Kidney (tissue), 14 donors: ENCODE data around the gene ASB10. TPM values are rescaled to one million over a fixed set of nuclear protein-coding genes. Genes with fewer than 3 reads are reported as not detected.

Experiments
- DNase-seq, 5 donors: peaks; one replicate each; pipeline ENCODE4 v3.0.0-alpha.2; 2013 to 2020
- FAIRE-seq: peaks from 2 replicates; lab custom pipeline; 2012; peaks lifted over from hg19 to GRCh38; lab: Jason Lieb, UNC
- H3K27ac ChIP-seq, 2 donors: one replicate each; pipeline ENCODE4 v1.7.0; 2013; ENCODE audit warnings: low read depth in 2 of 2, low read length in 2 of 2, inconsistent platforms in 1 of 2
- H3K27me3 ChIP-seq: one replicate; pipeline ENCODE4 v1.7.1; 2013; ENCODE audit warnings: low read length, inconsistent platforms; ENCODE audit not compliant: control insufficient read depth, insufficient read depth
- H3K36me3 ChIP-seq, 3 donors: one replicate each; pipeline versions ENCODE4 v1.7.0 to v1.7.1; 2013; ENCODE audit warnings: low read length in 3 of 3, control low read depth in 1 of 3, inconsistent platforms in 1 of 3; ENCODE audit not compliant: insufficient read depth in 3 of 3, control insufficient read depth in 2 of 3
- H3K4me1 ChIP-seq, 3 donors: one replicate each; pipeline versions ENCODE4 v1.7.0 to v1.7.1; 2013; ENCODE audit warnings: low read length in 3 of 3, inconsistent platforms in 1 of 3, low read depth in 1 of 3; ENCODE audit not compliant: control insufficient read depth in 2 of 3, insufficient read depth in 2 of 3
- H3K4me3 ChIP-seq, 3 donors: one replicate each; pipeline versions ENCODE4 v1.7.0 to v1.8.1; 2013; ENCODE audit warnings: low read length in 3 of 3, control low read depth in 1 of 3, inconsistent platforms in 1 of 3
- H3K9ac ChIP-seq, 3 donors: one replicate each; pipeline versions ENCODE4 v1.7.0 to v1.7.1; 2013; ENCODE audit warnings: low read length in 3 of 3, control low read depth in 1 of 3, inconsistent platforms in 1 of 3
- H3K9me3 ChIP-seq, 3 donors: one replicate each; pipeline versions ENCODE4 v1.7.0 to v1.7.1; 2013; ENCODE audit warnings: low read length in 3 of 3, control low read depth in 1 of 3, inconsistent platforms in 1 of 3; ENCODE audit not compliant: control insufficient read depth in 2 of 3, insufficient read depth in 1 of 3
- intact Hi-C: fragments of 100-400 bp; cut with DNase I; formaldehyde crosslinking; loops from one replicate; pipeline ENCODE4 v1.11.1; 2022
- polyA plus RNA-seq: library from polyadenylated mRNA; stranded (reverse); fragments of 350-450 nt; fragmentation: Illumina TruSeq; extraction: RNeasy Lipid Tissue Mini Kit (QIAGEN cat#74804); gene quantifications from one replicate; pipeline ENCODE4 v1.2.3, GENCODE V29; 2014; ENCODE audit warnings: low read depth, low replicate concordance; ENCODE audit not compliant: insufficient read depth
- total RNA-seq: library from RNA; stranded (reverse); fragmentation: NEBNext Ultra II Directional; extraction: Animal tissue kit (Norgen Biotek cat#: 25700); gene quantifications from one replicate; pipeline ENCODE4 v1.2.1, GENCODE V29; 2021
- TF ChIP-seq, protein P1 (sequence below): IDR thresholded peaks from 3 replicates; pipeline ENCODE4 v1.5.1; 2012; ENCODE audit warnings: mild to moderate bottlenecking, moderate library complexity, borderline replicate concordance; ENCODE audit not compliant: insufficient read depth; ENCODE audit errors: extremely low read depth
- donor health status: control.
- donor health status: control.
- donor health status: control.
- donor health status: control.
- donor health status: control.
- donor health status: DM: yes; HTN: yes; CAD: no.
- donor health status: Normal renal cell carcinoma (clear cell type).

Gene ASB10
- total and polyA plus RNA-seq, 2 donors from 2014 or later = 0.22 TPM; not detected in 1

DNA sequence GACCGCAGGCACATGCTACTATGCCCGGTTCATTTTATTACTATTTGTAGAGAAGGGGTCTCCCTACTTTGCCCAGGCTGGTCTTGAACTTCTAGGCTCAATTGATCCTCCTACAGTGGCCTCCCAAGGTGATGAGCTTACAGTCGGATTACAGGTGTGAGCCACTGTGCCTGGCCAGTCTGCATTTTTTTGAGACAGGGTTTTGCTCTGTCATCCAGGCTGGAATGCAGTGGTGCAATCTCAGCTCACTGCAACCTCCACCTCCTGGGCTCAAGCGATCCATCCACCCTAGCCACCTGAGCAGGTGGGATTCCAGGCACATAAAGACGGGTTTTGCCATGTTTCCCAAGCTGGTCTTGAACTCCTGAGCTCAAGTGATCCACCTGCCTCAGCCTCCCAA lies 25.6 kb upstream of the ASB10 start:
- Histone ChIP-seq H3K9me3 (no peaks in the 10 kb centered on the region), H3K36me3 (peaks cover 2 to 24% (median 21%) of the 10 kb centered on the region in 3 donors), H3K27ac (no peak overlapping the region), H3K27me3 (no peaks in the 10 kb centered on the region), H3K9ac (no peak overlapping the region), H3K4me3 (no peak overlapping the region), H3K4me1 (no peaks in the 10 kb centered on the region)
- DNase-seq = no peak
- intact Hi-C loops = no loop called here
- TF ChIP-seq, protein P1, sequence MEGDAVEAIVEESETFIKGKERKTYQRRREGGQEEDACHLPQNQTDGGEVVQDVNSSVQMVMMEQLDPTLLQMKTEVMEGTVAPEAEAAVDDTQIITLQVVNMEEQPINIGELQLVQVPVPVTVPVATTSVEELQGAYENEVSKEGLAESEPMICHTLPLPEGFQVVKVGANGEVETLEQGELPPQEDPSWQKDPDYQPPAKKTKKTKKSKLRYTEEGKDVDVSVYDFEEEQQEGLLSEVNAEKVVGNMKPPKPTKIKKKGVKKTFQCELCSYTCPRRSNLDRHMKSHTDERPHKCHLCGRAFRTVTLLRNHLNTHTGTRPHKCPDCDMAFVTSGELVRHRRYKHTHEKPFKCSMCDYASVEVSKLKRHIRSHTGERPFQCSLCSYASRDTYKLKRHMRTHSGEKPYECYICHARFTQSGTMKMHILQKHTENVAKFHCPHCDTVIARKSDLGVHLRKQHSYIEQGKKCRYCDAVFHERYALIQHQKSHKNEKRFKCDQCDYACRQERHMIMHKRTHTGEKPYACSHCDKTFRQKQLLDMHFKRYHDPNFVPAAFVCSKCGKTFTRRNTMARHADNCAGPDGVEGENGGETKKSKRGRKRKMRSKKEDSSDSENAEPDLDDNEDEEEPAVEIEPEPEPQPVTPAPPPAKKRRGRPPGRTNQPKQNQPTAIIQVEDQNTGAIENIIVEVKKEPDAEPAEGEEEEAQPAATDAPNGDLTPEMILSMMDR = no peak
- no peak for FAIRE-seq

DNA sequence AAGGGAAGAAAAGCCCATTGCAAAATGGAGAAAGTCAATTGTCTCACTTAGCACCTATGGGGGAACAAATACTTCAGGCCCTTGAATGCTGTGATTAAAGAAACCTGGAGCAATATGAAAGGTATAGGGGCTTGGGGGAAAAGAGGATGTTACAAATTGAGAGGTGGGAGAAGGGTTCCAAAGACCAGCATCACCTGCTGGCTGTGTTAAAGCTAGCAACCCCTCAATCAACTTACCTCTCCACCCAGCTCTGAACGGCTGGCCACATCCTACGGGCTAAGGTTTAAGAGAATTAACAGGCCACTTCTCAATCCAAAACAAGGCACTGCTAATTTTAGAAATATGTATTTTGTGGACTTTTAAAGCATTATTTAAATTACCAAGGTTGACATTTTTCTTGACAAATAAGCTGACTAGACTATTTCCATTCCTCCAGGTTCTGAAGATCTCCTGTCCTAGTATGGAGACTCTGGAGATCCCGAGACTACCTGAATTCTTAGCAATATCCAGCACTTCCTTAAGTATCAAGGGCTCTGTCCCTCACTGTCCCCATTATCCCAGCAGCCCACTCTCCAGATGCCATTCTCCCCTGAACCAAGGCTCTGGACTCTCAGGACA lies 24.2 kb upstream of the ASB10 start:
- Histone ChIP-seq H3K9me3 (no peaks in the 10 kb centered on the region), H3K9ac (no peak overlapping the region), H3K4me3 (no peak overlapping the region), H3K4me1 (no peaks in the 10 kb centered on the region), H3K36me3 (peaks cover 2 to 20% (median 13%) of the 10 kb centered on the region in 3 donors), H3K27ac (no peak overlapping the region), H3K27me3 (no peaks in the 10 kb centered on the region)
- TF ChIP-seq, protein P1 = no peak
- DNase-seq = no peak
- no peak for FAIRE-seq
- intact Hi-C loops = no loop called here

GRCh38 chr7:151210087-151210854 lies 23.2 kb upstream of the ASB10 start, which contains the start of gene H2BK1:
TSS of gene H2BK1 (minus strand) at chr7:151210488. CDS start at chr7:151210318, 170 bp downstream.
- TF ChIP-seq, protein P1 = no peak
- no peaks in the 10 kb centered on the region for H3K9me3 ChIP-seq
- FAIRE-seq (no peak), DNase-seq (no peak)
- no peak within 1 kb of the TSS for H3K27ac ChIP-seq
- H3K36me3 ChIP-seq = peaks cover 0 to 16% (median 4%) of the 10 kb centered on the region in 3 donors
- H3K4me1 ChIP-seq = no peaks in the 10 kb centered on the region
- no peak within 1 kb of the TSS for H3K4me3 ChIP-seq
- H3K27me3 ChIP-seq = no peaks in the 10 kb centered on the region
- intact Hi-C loops = no loop called here
- no peak within 1 kb of the TSS for H3K9ac ChIP-seq
